ENCODE data around the gene KIRREL3. TPM values are rescaled to one million over a fixed set of nuclear protein-coding genes. Genes with fewer than 3 reads are reported as not detected.

The KIRREL3 gene
- total RNA-seq, 2 experiments from 2014 or later = not detected

GRCh38 chr11:126748100-126748791 lies 252.3 kb downstream of the KIRREL3 start:
- peak in 2 of 14 experiments; percentile 6 to 11 for DNase-seq
- H3K4me1 Mint-ChIP-seq (ENCODE audit: low read depth) = no peaks in the 10 kb centered on the region
- H3K4me3 Mint-ChIP-seq = no peak overlapping the region
- H3K36me3 ChIP-seq (ENCODE audit: insufficient read depth, low read length) = no peaks in the 10 kb centered on the region
- no peak overlapping the region for H3K4me3 ChIP-seq (ENCODE audit: low read length)
- ChIA-PET CTCF (no interaction called here), POLR2A (no interaction called here)
- intact Hi-C loops (cut with DNase I, micrococcal nuclease) = no loop called here
- H3K4me1 ChIP-seq (ENCODE audit: insufficient read depth, low read length) = no peaks in the 10 kb centered on the region
- H3K27me3 ChIP-seq (ENCODE audit: control insufficient read depth in 1 of 2, insufficient read depth in 2 of 2, low read length in 2 of 2) = no peaks in the 10 kb centered on the region
- H3K27ac Mint-ChIP-seq = no peak overlapping the region
- H3K27me3 Mint-ChIP-seq = peaks cover 9% of the 10 kb centered on the region
- H3K27ac ChIP-seq (ENCODE audit: low read depth in 1 of 2, low read length in 2 of 2) = peak overlapping the region in 1 of 2 donors; percentile 44
- H3K9me3 Mint-ChIP-seq = no peaks in the 10 kb centered on the region
- H3K9me3 ChIP-seq (ENCODE audit: control insufficient read depth in 1 of 2, insufficient read depth in 1 of 2, low read length in 2 of 2) = peaks cover 0 to 6% of the 10 kb centered on the region in 2 experiments
- TF ChIP-seq CTCF (IDR thresholded peaks at IDR 0.05) = no peak
- no peak for ATAC-seq (ENCODE audit: poor library complexity)
- no peaks in the 10 kb centered on the region for H3K36me3 Mint-ChIP-seq (ENCODE audit: low read depth)

GRCh38 chr11:126747315-126747714 lies 253.3 kb downstream of the KIRREL3 start:
- Mint-ChIP-seq H3K4me1 (ENCODE audit: low read depth) (no peaks in the 10 kb centered on the region), H3K36me3 (ENCODE audit: low read depth) (no peaks in the 10 kb centered on the region), H3K27me3 (peaks cover 9% of the 10 kb centered on the region), H3K27ac (no peak overlapping the region), H3K9me3 (no peaks in the 10 kb centered on the region), H3K4me3 (no peak overlapping the region)
- H3K27me3 ChIP-seq (ENCODE audit: control insufficient read depth in 1 of 2, insufficient read depth in 2 of 2, low read length in 2 of 2) = no peaks in the 10 kb centered on the region
- H3K9me3 ChIP-seq (ENCODE audit: control insufficient read depth in 1 of 2, insufficient read depth in 1 of 2, low read length in 2 of 2) = peaks cover 0 to 6% of the 10 kb centered on the region in 2 experiments
- no peaks in the 10 kb centered on the region for H3K36me3 ChIP-seq (ENCODE audit: insufficient read depth, low read length)
- no peak for ATAC-seq (ENCODE audit: poor library complexity)
- no peaks in the 10 kb centered on the region for H3K4me1 ChIP-seq (ENCODE audit: insufficient read depth, low read length)
- TF ChIP-seq CTCF (IDR thresholded peaks at IDR 0.05) = no peak
- H3K27ac ChIP-seq (ENCODE audit: low read depth in 1 of 2, low read length in 2 of 2) = peak overlapping the region in 1 of 2 donors; percentile 52
- ChIA-PET POLR2A (no interaction called here), CTCF (no interaction called here)
- no peak for DNase-seq
- intact Hi-C loops (cut with DNase I, micrococcal nuclease) = no loop called here
- no peak overlapping the region for H3K4me3 ChIP-seq (ENCODE audit: low read length)

GRCh38 chr11:126746443-126746842 lies 254.1 kb downstream of the KIRREL3 start:
- Mint-ChIP-seq H3K4me1 (ENCODE audit: low read depth) (no peaks in the 10 kb centered on the region), H3K27ac (no peak overlapping the region), H3K27me3 (peaks cover 11% of the 10 kb centered on the region), H3K36me3 (ENCODE audit: low read depth) (no peaks in the 10 kb centered on the region), H3K4me3 (no peak overlapping the region), H3K9me3 (no peaks in the 10 kb centered on the region)
- no peak for TF ChIP-seq CTCF (IDR thresholded peaks at IDR 0.05)
- Histone ChIP-seq H3K4me1 (ENCODE audit: insufficient read depth, low read length) (no peaks in the 10 kb centered on the region), H3K9me3 (ENCODE audit: control insufficient read depth in 1 of 2, insufficient read depth in 1 of 2, low read length in 2 of 2) (peaks cover 0 to 6% of the 10 kb centered on the region in 2 experiments), H3K27me3 (ENCODE audit: control insufficient read depth in 1 of 2, insufficient read depth in 2 of 2, low read length in 2 of 2) (peaks cover 0 to 4% of the 10 kb centered on the region in 2 experiments), H3K4me3 (ENCODE audit: low read length) (no peak overlapping the region), H3K36me3 (ENCODE audit: insufficient read depth, low read length) (no peaks in the 10 kb centered on the region), H3K27ac (ENCODE audit: low read depth in 1 of 2, low read length in 2 of 2) (no peak overlapping the region)
- ChIA-PET CTCF (no interaction called here), POLR2A (no interaction called here)
- no peak for ATAC-seq (ENCODE audit: poor library complexity)
- intact Hi-C loops (cut with DNase I, micrococcal nuclease) = no loop called here
- no peak for DNase-seq

Data from CD4-positive, alpha-beta T cell (primary cell).